Posterior cingulate gyrus (tissue), 11 donors: ENCODE data around the gene SUN1.
A peak's percentile ranks its signal among the peaks of the same experiment; 100 is the strongest.
"Not testable (repeated sequence)": the region's sequence is repeated elsewhere in the genome, so short reads cannot be mapped to it uniquely, and the experiment has no call there.

Experiments used
- DNase-seq, 10 donors: peaks; one replicate each; pipeline versions ENCODE4 v3.0.0 to v3.0.0-alpha.2; 2020 to 2021; ENCODE audit warnings: mixed read lengths in 3 of 10
- intact Hi-C: fragments of 100-400 bp; cut with DNase I; formaldehyde crosslinking; loops from one replicate; pipeline ENCODE4 v1.15.1; 2023

SUN1 gene

GRCh38 chr7:898460-898854 lies 66.2 kb downstream of the SUN1 start:
- intact Hi-C loops: no loop called here
- DNase-seq: no peak

- intact Hi-C loops: no loop called here
- peak in 1 of 10 donors; percentile 84 for DNase-seq
Observed at GRCh38 chr7:898855-899681, 66.8 kb downstream of the SUN1 start.

- intact Hi-C loops: no loop called here
- no peak for DNase-seq
Observed at GRCh38 chr7:899806-900205, 67.5 kb downstream of the SUN1 start.

- DNase-seq: no peak
- intact Hi-C loops: no loop called here
Observed at GRCh38 chr7:900331-901040, 68.2 kb downstream of the SUN1 start.

GRCh38 chr7:901041-901387 lies 68.7 kb downstream of the SUN1 start:
- intact Hi-C loops: no loop called here

GRCh38 chr7:901388-902154 lies 69.3 kb downstream of the SUN1 start:
- peak in 4 of 10 donors; percentile 45 to 95 (median 58) for DNase-seq
- intact Hi-C loops: no loop called here

More at GRCh38 chr7:901041-901387, 68.7 kb downstream of the SUN1 start:
- DNase-seq: no peak

GRCh38 chr7:902996-903395 lies 70.7 kb downstream of the SUN1 start:
- no peak for DNase-seq
- intact Hi-C loops: no loop called here

GRCh38 chr7:903921-904755 lies 71.9 kb downstream of the SUN1 start:
- DNase-seq: no peak
- intact Hi-C loops: no loop called here

GRCh38 chr7:904847-905246 lies 72.6 kb downstream of the SUN1 start:
- intact Hi-C loops: no loop called here
- no peak for DNase-seq

- DNase-seq: no peak
- intact Hi-C loops: no loop called here
Observed at GRCh38 chr7:906776-907157, 74.5 kb downstream of the SUN1 start.

GRCh38 chr7:907158-907980 lies 75.1 kb downstream of the SUN1 start:
- DNase-seq: peak in 1 of 10 donors; percentile 43
- intact Hi-C loops: no loop called here

- intact Hi-C loops: no loop called here
- no peak for DNase-seq
Observed at GRCh38 chr7:908159-908581, 75.9 kb downstream of the SUN1 start.

GRCh38 chr7:908591-909357 lies 76.5 kb downstream of the SUN1 start:
- intact Hi-C loops: not testable (repeated sequence)
- DNase-seq: peak in 5 of 10 donors; percentile 56 to 95 (median 71)

GRCh38 chr7:909358-910329 lies 77.4 kb downstream of the SUN1 start:
- intact Hi-C loops: no loop called here

GRCh38 chr7:910441-910861 lies 78.2 kb downstream of the SUN1 start:
- intact Hi-C loops: no loop called here

More at GRCh38 chr7:909358-910329, 77.4 kb downstream of the SUN1 start:
- peak in 4 of 10 donors; percentile 49 to 67 (median 52) for DNase-seq

GRCh38 chr7:910931-911431 lies 78.7 kb downstream of the SUN1 start:
- DNase-seq: no peak
- intact Hi-C loops: no loop called here

More at GRCh38 chr7:910441-910861, 78.2 kb downstream of the SUN1 start:
- no peak for DNase-seq
